ENCODE data around the gene ATG16L2.

The ATG16L2 gene, protein sequence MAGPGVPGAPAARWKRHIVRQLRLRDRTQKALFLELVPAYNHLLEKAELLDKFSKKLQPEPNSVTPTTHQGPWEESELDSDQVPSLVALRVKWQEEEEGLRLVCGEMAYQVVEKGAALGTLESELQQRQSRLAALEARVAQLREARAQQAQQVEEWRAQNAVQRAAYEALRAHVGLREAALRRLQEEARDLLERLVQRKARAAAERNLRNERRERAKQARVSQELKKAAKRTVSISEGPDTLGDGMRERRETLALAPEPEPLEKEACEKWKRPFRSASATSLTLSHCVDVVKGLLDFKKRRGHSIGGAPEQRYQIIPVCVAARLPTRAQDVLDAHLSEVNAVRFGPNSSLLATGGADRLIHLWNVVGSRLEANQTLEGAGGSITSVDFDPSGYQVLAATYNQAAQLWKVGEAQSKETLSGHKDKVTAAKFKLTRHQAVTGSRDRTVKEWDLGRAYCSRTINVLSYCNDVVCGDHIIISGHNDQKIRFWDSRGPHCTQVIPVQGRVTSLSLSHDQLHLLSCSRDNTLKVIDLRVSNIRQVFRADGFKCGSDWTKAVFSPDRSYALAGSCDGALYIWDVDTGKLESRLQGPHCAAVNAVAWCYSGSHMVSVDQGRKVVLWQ

DNA sequence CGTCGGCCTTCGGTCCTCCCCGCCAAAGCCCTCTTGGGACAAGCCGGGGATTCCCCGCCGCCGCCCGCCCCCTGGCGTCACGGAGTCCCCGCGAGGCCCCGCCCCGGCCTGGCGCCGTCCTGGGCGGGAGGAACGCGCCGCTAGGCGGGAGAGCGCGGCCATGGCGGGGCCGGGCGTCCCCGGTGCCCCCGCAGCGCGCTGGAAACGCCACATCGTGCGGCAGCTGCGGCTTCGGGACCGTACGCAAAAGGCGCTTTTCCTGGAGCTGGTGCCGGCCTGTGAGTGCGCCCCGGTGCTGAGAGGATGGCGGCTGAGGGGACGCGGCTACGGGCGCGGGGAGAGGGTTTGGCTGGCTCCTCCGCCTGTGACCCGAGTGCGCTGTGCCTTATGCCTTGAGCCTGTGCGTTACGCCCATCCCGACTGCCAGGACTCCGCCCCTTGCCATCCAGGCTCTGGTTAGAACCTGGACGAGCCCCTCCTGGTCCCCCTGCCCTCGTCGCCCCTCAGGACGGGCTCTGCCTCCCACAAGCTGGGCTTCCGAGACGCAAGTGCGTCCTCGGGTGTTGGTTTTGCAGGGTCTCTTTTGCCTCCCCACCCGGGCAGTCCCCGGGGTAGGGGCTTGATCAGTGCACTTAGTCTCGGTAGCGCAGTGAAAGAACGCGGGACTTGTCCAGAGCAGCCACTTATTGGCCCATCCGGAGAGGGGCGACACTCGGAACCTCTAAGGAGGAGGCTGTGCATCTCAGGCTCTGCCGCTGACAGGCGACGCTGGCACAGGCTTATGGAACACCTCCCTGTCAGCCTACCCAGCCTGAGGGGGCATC lies at the start of gene ATG16L2:
Gene ATG16L2 (plus strand): TSS at position 126 of the 824 bp plus-strand sequence. CDS start 35 bp downstream, at position 161.
- peak; percentile 88 for DNase-seq

- DNase-seq = no peak
These were observed 49.7 kb upstream of the ATG16L2 start for GRCh38 chr11:72764503-72764902.

DNA sequence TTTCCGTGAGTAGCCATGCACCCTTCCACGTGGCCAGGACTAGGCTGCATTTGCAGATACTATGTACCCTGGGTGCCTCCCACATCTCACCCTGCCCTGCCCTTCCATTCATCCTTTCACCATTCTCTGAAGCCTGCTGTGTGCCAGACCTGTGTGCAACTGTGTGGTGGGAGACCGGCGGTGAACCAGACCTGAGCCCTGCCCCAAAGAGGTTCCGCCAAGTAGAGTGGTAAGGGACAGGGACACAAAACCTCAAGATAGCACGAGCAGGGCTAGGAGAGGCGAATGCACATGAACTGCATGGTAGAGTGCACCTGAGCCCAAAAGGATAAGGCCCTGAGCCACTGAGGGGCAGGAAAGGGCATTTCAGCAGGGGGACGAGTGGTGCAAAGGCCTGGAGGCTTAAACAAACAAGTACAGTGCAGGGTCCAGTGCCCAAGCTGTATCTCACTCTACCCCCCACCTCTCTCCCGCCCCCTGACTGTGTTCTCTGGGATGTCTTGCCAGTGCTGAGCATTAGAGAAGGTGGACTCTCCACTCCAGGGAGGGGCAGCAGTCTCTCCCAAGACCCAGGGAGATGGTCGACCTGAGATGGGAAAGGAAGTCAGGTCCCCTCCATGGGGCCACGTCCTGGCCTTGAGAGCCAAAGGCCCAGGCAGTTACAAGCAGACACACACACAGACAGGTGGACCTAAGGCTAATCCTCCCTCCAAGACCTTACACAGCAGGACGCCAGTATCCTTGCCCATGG lies 47.9 kb upstream of the ATG16L2 start:
- no peak for DNase-seq

GRCh38 chr11:72767203-72768062 lies 46.8 kb upstream of the ATG16L2 start:
- no peak for DNase-seq

- DNase-seq = no peak
These were observed 45.6 kb upstream of the ATG16L2 start for GRCh38 chr11:72768581-72768980.

- DNase-seq = no peak
These were observed 44.5 kb upstream of the ATG16L2 start for GRCh38 chr11:72769680-72770079.

GRCh38 chr11:72770799-72771198 lies 43.4 kb upstream of the ATG16L2 start:
- DNase-seq = no peak

DNA sequence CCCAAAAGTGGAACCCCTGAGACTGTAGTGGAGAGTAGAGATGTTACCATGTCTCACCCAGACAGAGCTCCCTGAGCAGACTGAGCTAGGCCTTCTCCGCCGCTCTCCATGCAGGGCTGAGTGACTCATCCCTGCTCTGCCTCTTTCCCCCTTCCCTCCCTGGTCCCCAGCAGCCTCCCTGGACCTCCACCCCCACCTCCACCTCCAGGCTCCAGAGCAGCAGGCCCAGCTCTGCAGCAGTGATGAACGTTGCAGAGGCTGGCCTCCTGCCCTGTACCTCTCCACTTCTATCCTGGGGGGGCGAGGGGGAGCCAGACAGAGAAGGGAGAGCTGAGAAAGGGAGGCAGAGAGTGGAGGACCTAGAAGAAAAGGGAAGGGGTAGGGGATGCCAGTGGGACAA lies 42.7 kb upstream of the ATG16L2 start:
- DNase-seq = no peak

DNA sequence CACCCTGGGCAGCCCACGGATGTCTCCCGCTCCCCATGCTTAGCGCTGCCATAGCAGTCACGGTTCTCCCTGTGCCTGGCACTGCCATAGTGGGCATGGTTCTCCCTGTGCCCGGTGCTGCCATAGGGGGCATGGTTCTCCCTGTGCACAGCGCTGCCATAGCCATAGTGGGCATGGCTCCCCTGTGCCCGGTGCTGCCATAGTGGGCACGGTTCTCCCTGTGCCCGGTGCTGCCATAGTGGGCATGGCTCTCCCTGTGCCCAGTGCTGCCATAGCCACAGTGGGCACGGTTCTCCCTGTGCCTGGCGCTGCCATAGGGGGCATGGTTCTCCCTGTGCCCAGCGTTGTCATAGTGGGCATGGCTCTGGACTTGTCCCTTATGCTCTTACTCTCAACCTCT lies 42.2 kb upstream of the ATG16L2 start:
- DNase-seq = no peak

- DNase-seq = no peak
These were observed 40.9 kb upstream of the ATG16L2 start for GRCh38 chr11:72773291-72773690.

DNA sequence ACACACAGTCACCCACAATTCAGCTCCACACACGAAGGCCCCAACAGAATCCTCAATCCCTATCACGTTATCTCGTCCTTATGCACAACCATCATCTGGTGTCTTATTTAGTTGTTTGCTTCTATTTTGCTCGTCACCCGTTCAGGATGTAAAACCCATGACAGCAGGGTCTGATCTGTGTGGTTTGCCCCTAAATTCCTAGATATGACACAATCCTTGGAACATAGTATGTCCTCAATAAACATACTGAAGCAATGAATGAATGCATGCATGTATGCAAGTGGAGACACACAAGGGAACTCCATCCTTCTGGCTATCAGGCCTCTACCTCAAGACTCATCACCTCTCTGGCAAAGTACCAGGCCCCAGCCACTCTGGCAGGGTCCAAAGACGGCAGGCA lies 40.5 kb upstream of the ATG16L2 start:
- DNase-seq = no peak

- no peak for DNase-seq
These were observed 39.7 kb upstream of the ATG16L2 start for GRCh38 chr11:72774499-72774898.

DNA sequence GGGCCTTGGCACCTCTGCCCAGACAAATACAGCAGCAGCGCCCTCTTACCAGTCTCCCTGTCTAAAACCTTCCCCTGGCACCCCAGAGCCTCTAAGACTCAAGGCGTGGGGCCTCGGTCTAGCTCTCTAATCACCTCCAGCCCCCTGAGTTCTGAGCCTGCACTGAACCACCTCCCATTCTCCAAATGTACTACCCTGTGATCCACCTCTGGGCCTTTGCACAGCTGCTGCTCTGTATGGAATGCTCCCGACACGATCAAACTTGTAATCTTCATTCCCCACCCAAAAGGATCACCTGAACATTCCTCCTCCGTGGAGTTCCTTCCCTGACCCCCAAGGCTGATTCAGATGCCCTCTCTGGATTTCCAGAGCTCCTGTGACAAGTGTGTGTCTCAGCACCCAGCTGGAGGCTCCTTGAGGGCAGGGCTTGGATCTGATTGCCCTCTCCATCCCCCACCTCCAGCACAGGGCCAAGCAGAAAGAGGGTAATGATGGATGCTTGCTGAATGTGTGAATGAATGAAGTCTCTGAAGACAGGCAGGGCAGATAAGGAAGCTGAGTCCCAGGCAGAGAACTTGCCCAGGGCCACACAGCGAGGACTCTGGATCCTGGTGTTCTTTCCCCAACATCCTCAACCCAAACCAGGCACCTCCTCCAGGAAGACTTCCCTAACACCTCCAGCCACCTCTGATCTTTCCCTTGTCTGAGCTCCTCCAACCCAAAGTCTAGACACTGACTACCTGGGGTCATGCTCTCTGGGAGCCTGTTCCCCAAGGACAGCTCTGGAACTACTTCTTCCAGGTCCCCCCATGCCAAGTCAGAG lies 38.7 kb upstream of the ATG16L2 start:
- DNase-seq = no peak

GRCh38 chr11:72776117-72776843 lies 37.9 kb upstream of the ATG16L2 start:
- no peak for DNase-seq

DNA sequence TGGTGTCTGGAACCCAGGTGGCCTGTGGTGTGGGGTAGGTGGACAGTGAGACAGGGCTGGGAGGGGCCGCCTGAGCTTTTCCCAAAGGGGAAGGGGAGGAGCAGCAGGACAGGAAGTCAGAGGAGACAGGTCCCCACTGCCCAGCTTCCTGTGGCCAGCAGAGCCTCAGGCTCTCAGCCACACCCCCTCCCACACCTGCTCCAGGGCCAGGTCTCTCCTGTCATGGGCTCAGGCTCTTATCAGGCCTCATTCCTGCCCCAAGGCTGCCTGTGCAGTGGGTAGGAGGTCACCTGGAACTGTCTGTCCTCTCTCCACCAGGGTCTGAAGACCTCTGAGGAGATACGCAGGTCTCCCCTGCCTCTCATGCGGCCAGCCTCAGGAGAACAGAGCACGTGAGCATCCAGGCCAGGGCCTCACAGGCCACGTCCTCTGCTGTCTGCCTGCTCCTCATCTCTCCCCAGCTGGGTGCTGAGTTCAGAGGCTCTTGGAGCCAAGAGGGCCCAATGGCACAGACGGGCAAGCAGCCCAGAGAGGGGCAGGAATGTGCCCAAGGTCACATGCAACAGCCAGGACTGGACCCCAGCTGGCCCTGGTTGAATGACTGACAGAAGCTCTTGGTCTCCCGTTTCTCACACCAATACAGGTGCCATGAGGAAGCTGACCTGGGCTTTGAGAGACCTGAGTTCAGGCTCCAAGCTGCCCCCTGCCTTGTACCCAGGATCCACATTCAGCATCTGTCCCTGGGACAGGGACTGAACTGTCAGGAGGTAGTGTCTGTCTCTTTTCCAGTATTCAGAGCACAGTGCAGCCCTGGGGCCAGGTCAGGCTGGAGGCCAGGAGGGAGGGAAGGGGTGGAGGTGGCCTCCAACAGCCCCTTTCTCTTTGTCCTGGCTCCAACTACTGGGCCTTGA lies 37.1 kb upstream of the ATG16L2 start:
- no peak for DNase-seq

- DNase-seq = no peak
These were observed 36.4 kb upstream of the ATG16L2 start for GRCh38 chr11:72777755-72778278.

DNA sequence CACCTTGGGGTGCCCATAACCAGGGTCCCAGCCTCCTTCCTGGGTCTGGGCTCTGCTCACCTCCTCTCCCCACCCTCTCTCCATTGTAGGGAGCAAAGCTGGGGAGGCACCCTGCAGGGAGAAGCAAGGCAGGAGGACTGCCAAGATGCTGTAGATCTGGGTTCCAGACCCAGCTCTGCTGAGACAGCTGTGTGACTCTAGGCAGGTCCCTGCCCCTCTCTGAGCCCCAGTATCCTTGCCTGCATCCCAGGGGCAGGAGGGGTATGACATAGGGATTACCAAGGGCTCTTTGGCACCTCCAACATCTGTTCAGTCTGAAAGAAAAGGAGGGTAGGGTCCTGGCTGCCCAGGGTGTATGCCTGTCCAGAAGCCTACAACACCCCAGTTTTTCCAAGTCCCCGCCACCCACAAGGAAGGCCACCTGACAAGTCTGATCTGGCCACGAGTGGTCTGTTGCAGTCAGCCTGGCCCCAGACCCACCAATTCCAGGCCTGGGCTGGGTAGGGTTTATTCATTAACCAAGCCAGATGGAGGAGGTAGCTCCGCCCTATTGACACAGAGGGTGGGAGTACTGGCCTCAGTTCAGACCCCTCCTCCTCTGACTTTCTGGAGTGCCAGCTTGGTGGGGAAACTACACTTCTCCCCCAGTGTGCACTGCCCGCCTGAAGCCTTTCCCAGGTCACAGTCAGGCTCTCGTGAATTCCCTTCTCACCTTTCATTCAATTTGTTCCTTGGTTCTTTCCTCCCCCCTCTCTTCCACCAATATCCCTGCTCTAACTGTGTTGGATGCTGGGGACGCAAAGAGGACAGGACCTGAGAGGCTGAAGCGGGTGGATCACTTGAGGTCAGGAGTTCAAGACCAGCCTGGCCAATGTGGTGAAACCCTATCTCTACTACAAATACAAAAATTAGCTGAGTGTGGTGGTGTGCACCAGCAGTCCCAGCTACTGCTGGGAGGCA lies 35.4 kb upstream of the ATG16L2 start:
- no peak for DNase-seq

All from activated CD4-positive, alpha-beta T cell treated with anti-CD3 and anti-CD28 coated beads, Interleukin-2, amount 50 U/mL, for 1 hour (primary cell).